HepG2 (cell line): Measurements from ENCODE around the gene CARMIL1. TPM values are rescaled to one million over a fixed set of nuclear protein-coding genes. Genes with fewer than 3 reads are reported as not detected.

ENCODE experiments used
- E2F5 ChIP-seq: sonication (generic); formaldehyde crosslinking; conservative IDR thresholded peaks from 2 replicates; pipeline ENCODE4 v1.4.0; 2020; ENCODE audit warnings: missing genetic modification reagents
- FOXP1 ChIP-seq, 2 experiments: fragments of 450-650 bp in 1 of 2; IDR thresholded peaks; 2 replicates each; pipeline ENCODE4 v1.6.1; 2017 to 2018; ENCODE audit warnings: antibody characterized with exemption in 1 of 2
- HDAC1 ChIP-seq: sonication (generic); formaldehyde crosslinking; IDR thresholded peaks from 2 replicates; pipeline ENCODE4 v1.5.1; 2020; ENCODE audit warnings: mild to moderate bottlenecking, missing genetic modification reagents
- JDP2 ChIP-seq: sonication (generic); formaldehyde crosslinking; IDR thresholded peaks from 2 replicates; pipeline ENCODE4 v1.8.1; 2022; ENCODE audit warnings: missing genetic modification reagents, borderline replicate concordance
- JUND ChIP-seq: sonication (generic); formaldehyde crosslinking; IDR thresholded peaks from 2 replicates; pipeline ENCODE4 v1.8.0; 2022; ENCODE audit warnings: mild to moderate bottlenecking, missing genetic modification reagents
- KLF11 ChIP-seq: IDR thresholded peaks from 2 replicates; pipeline ENCODE4 v1.6.1; 2016; ENCODE audit warnings: missing compliant biosample characterization
- MXI1 ChIP-seq: IDR thresholded peaks from 3 replicates; pipeline ENCODE4 v1.6.1; 2012; ENCODE audit warnings: low read depth, low read length, inconsistent platforms, borderline replicate concordance
- POLR2A ChIP-seq, 2 experiments: IDR thresholded peaks; 2 replicates each; pipeline ENCODE4 v1.6.1; 2011; ENCODE audit warnings: low read depth in 2 of 2, low read length in 2 of 2, mild to moderate bottlenecking in 1 of 2, moderate library complexity in 1 of 2; ENCODE audit not compliant: insufficient read depth in 1 of 2
- RBM39 ChIP-seq: fragments of 200-400 bp; formaldehyde crosslinking; IDR thresholded peaks from one replicate; pipeline ENCODE4 v1.6.1; 2018; ENCODE audit warnings: antibody characterized with exemption, mild to moderate bottlenecking, low read depth, low read length; ENCODE audit not compliant: poor library complexity, severe bottlenecking
- REL ChIP-seq: sonication (generic); formaldehyde crosslinking; conservative IDR thresholded peaks from 2 replicates; pipeline ENCODE4 v1.8.0; 2022; ENCODE audit warnings: mild to moderate bottlenecking, missing genetic modification reagents, moderate library complexity
- SNRNP70 ChIP-seq: fragments of 200-400 bp; formaldehyde crosslinking; IDR thresholded peaks from 2 replicates; pipeline ENCODE4 v1.6.1; 2017; ENCODE audit warnings: mild to moderate bottlenecking, low read depth, low read length, moderate library complexity
- THYN1 ChIP-seq: sonication (generic); formaldehyde crosslinking; IDR thresholded peaks from 2 replicates; pipeline ENCODE4 v1.8.1; 2023; ENCODE audit warnings: low read depth, mild to moderate bottlenecking, moderate library complexity, missing genetic modification reagents, borderline replicate concordance
- ZBTB7A ChIP-seq: sonication (generic); formaldehyde crosslinking; IDR thresholded peaks from 2 replicates; pipeline ENCODE4 v1.8.0; 2022; ENCODE audit warnings: mild to moderate bottlenecking, missing genetic modification reagents
- ZNF17 ChIP-seq: sonication (generic); formaldehyde crosslinking; IDR thresholded peaks from 2 replicates; pipeline ENCODE4 v1.5.0; 2020; ENCODE audit warnings: mild to moderate bottlenecking, missing genetic modification reagents
- ZNF274 ChIP-seq: sonication (generic); formaldehyde crosslinking; IDR thresholded peaks from 2 replicates; pipeline ENCODE4 v1.5.1; 2020; ENCODE audit warnings: mild to moderate bottlenecking, missing genetic modification reagents
- ZNF577 ChIP-seq: sonication (generic); formaldehyde crosslinking; IDR thresholded peaks from 2 replicates; pipeline ENCODE4 v1.4.0; 2020; ENCODE audit warnings: mild to moderate bottlenecking, low read depth, missing genetic modification reagents, borderline replicate concordance
- ZNF652 ChIP-seq: IDR thresholded peaks from 2 replicates; pipeline ENCODE4 v1.6.1; 2016; ENCODE audit warnings: low read depth, borderline replicate concordance
- ZNF678 ChIP-seq: sonication (generic); formaldehyde crosslinking; IDR thresholded peaks from 2 replicates; pipeline ENCODE4 v1.4.0; 2020; ENCODE audit warnings: mild to moderate bottlenecking, missing genetic modification reagents
- ZNF7 ChIP-seq: IDR thresholded peaks from 2 replicates; pipeline ENCODE4 v1.6.1; 2016; ENCODE audit warnings: missing biosample characterization, missing genetic modification reagents
- ZNF773 ChIP-seq: sonication (generic); formaldehyde crosslinking; IDR thresholded peaks from 2 replicates; pipeline ENCODE4 v1.4.0; 2020; ENCODE audit warnings: missing genetic modification reagents, borderline replicate concordance
- ZNF792 ChIP-seq: IDR thresholded peaks from 2 replicates; pipeline ENCODE4 v1.6.1; 2016
- polyA plus RNA-seq, 8 experiments: library from polyadenylated mRNA; depleted of rRNA in 3 of 8; stranded (reverse) in 7 of 8; unstranded in 1 of 8; fragments of >200 nt; fragmentation: Illumina TruSeq in 4 of 8; extraction: Trizol in 4 of 8; gene quantifications; 2 replicates each; pipeline versions ENCODE4 v1.2.1 to v1.2.3, GENCODE V29; 2011 to 2016; ENCODE audit warnings: low read depth in 4 of 8, missing spikeins in 1 of 8, mixed read lengths in 1 of 8; ENCODE audit not compliant: insufficient read depth in 1 of 8
- total RNA-seq, 5 experiments: library from RNA; depleted of rRNA; stranded (reverse); fragments of >200 nt; fragmentation: Illumina TruSeq; extraction: Trizol; gene quantifications; 2 replicates each; pipeline ENCODE4 v1.2.3, GENCODE V29; 2016; ENCODE audit warnings: low read depth in 1 of 5
- TF ChIP-seq, protein P1 (sequence below), 2 experiments: IDR thresholded peaks; 2 replicates each; pipeline ENCODE4 v1.6.1; 2011 to 2012; ENCODE audit warnings: low read length in 2 of 2, borderline replicate concordance in 1 of 2, low read depth in 1 of 2, mild to moderate bottlenecking in 1 of 2, moderate library complexity in 1 of 2
- TF ChIP-seq, protein P2 (sequence below), 2 experiments: fragments of 450-650 bp in 1 of 2; sonication (generic) in 1 of 2; formaldehyde crosslinking; IDR thresholded peaks; 2 replicates each; pipeline versions ENCODE4 v1.5.0 to v1.8.0; 2020 to 2022; ENCODE audit warnings: mild to moderate bottlenecking in 1 of 2, missing genetic modification reagents in 1 of 2
- TF ChIP-seq, protein P3 (sequence below): sonication (generic); formaldehyde crosslinking; IDR thresholded peaks from 2 replicates; pipeline ENCODE4 v1.8.1; 2023; ENCODE audit warnings: mild to moderate bottlenecking, missing genetic modification reagents, borderline replicate concordance
- TF ChIP-seq, protein P4 (sequence below): sonication (generic); formaldehyde crosslinking; IDR thresholded peaks from 2 replicates; pipeline ENCODE4 v1.4.0; 2020; ENCODE audit warnings: missing genetic modification reagents

Gene CARMIL1
- total and polyA plus RNA-seq, 2 of the 13 experiments (the other 11 are each of a cell fraction or from before 2014, with no cell fraction given), result 1.8 to 2.6 TPM

GRCh38 chr6:25635886-25636317 is 356.7 kb downstream of the CARMIL1 start (continued):
- no peak for TF ChIP-seq ZNF274 (CRISPR knock-in tag)
- TF ChIP-seq ZBTB7A (CRISPR knock-in tag), result no peak
- TF ChIP-seq, protein P1, sequence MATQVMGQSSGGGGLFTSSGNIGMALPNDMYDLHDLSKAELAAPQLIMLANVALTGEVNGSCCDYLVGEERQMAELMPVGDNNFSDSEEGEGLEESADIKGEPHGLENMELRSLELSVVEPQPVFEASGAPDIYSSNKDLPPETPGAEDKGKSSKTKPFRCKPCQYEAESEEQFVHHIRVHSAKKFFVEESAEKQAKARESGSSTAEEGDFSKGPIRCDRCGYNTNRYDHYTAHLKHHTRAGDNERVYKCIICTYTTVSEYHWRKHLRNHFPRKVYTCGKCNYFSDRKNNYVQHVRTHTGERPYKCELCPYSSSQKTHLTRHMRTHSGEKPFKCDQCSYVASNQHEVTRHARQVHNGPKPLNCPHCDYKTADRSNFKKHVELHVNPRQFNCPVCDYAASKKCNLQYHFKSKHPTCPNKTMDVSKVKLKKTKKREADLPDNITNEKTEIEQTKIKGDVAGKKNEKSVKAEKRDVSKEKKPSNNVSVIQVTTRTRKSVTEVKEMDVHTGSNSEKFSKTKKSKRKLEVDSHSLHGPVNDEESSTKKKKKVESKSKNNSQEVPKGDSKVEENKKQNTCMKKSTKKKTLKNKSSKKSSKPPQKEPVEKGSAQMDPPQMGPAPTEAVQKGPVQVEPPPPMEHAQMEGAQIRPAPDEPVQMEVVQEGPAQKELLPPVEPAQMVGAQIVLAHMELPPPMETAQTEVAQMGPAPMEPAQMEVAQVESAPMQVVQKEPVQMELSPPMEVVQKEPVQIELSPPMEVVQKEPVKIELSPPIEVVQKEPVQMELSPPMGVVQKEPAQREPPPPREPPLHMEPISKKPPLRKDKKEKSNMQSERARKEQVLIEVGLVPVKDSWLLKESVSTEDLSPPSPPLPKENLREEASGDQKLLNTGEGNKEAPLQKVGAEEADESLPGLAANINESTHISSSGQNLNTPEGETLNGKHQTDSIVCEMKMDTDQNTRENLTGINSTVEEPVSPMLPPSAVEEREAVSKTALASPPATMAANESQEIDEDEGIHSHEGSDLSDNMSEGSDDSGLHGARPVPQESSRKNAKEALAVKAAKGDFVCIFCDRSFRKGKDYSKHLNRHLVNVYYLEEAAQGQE (IDR thresholded peaks at IDR 0.05; ENCODE audit: borderline replicate concordance in 1 of 2, low read depth in 1 of 2, low read length in 2 of 2), result peak in 1 of 2 experiments; percentile 60; a peak in 1 of 4 replicates
- TF ChIP-seq, protein P2, sequence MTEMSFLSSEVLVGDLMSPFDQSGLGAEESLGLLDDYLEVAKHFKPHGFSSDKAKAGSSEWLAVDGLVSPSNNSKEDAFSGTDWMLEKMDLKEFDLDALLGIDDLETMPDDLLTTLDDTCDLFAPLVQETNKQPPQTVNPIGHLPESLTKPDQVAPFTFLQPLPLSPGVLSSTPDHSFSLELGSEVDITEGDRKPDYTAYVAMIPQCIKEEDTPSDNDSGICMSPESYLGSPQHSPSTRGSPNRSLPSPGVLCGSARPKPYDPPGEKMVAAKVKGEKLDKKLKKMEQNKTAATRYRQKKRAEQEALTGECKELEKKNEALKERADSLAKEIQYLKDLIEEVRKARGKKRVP (CRISPR knock-in tag; IDR thresholded peaks at IDR 0.05), result no peak; a peak in 1 of 4 replicates
- no peak for TF ChIP-seq REL (CRISPR knock-in tag)
- no peak for TF ChIP-seq ZNF17 (CRISPR knock-in tag)
- peak; percentile 65 for TF ChIP-seq HDAC1 (CRISPR knock-in tag)
- no peak for TF ChIP-seq MXI1
- TF ChIP-seq ZNF792, result peak; percentile 77
- no peak for TF ChIP-seq E2F5 (CRISPR knock-in tag)
- no peak for TF ChIP-seq ZNF678 (CRISPR knock-in tag)
- no peak for TF ChIP-seq ZNF577
- no peak for TF ChIP-seq RBM39
- TF ChIP-seq, protein P3, sequence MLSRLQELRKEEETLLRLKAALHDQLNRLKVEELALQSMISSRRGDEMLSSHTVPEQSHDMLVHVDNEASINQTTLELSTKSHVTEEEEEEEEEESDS (CRISPR knock-in tag), result peak; percentile 81; the same call in 1 of the 2 replicates
- peak; percentile 72; the same call in 1 of the 2 replicates for TF ChIP-seq ZNF652 (CRISPR knock-in tag)
- TF ChIP-seq, protein P4, sequence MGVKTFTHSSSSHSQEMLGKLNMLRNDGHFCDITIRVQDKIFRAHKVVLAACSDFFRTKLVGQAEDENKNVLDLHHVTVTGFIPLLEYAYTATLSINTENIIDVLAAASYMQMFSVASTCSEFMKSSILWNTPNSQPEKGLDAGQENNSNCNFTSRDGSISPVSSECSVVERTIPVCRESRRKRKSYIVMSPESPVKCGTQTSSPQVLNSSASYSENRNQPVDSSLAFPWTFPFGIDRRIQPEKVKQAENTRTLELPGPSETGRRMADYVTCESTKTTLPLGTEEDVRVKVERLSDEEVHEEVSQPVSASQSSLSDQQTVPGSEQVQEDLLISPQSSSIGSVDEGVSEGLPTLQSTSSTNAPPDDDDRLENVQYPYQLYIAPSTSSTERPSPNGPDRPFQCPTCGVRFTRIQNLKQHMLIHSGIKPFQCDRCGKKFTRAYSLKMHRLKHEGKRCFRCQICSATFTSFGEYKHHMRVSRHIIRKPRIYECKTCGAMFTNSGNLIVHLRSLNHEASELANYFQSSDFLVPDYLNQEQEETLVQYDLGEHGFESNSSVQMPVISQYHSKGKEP (CRISPR knock-in tag), result no peak
- TF ChIP-seq KLF11 (CRISPR knock-in tag), result 0 out of 2 replicates have a peak, but pooled peaks have one; percentile 70
- no peak for TF ChIP-seq FOXP1 (IDR thresholded peaks at IDR 0.05)
- peak; percentile 66; the same call in 1 of the 2 replicates for TF ChIP-seq FOXP1 (CRISPR knock-in tag; IDR thresholded peaks at IDR 0.05)
- TF ChIP-seq POLR2A (IDR thresholded peaks at IDR 0.05; ENCODE audit: insufficient read depth in 1 of 2, low read depth in 2 of 2, low read length in 2 of 2), result no peak
- no peak for TF ChIP-seq SNRNP70
- 0 out of 2 replicates have a peak, but pooled peaks have one; percentile 62 for TF ChIP-seq THYN1 (CRISPR knock-in tag)
- no peak for TF ChIP-seq ZNF773 (CRISPR knock-in tag)
- TF ChIP-seq ZNF7 (CRISPR knock-in tag), result 0 out of 2 replicates have a peak, but pooled peaks have one; percentile 4
- peak; percentile 98 for TF ChIP-seq JUND
- TF ChIP-seq JDP2 (CRISPR knock-in tag), result no peak
